Mammary epithelial cell (primary cell): ENCODE measurements around the gene NXF1.

Experiments used
- EZH2 ChIP-seq: IDR thresholded peaks from 2 replicates; pipeline ENCODE4 v1.6.1; 2012; ENCODE audit warnings: low read length, inconsistent platforms, borderline replicate concordance
- TF ChIP-seq, protein P1 (sequence below), 2 donors: IDR thresholded peaks in 1 of 2; conservative IDR thresholded peaks in 1 of 2; 2 replicates each; pipeline ENCODE4 v1.5.1; 2011 to 2012; ENCODE audit warnings: inconsistent platforms in 2 of 2, low read length in 2 of 2, mild to moderate bottlenecking in 2 of 2, control low read depth in 1 of 2, low read depth in 1 of 2; ENCODE audit not compliant: insufficient read depth in 1 of 2; ENCODE audit errors: extremely low read depth in 1 of 2

DNA sequence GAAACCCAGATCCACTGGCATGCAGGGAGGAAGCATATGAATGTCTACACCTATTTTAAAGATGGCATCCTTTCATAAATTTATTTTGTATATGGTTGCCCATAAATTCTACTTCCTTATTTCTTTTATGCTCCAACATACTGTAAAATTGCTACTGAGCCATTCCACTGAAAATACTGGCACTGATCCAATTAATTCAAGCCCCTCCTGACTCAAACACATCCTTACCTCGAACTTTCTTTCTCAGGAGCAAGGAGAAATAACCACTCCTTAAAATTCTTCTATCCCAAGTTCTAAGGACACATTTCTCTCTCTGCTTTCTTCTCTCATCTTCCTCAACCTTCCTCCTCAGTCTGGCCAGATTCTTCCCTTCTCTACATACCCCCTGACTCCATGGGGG is 5.5 kb upstream of the NXF1 start:
- TF ChIP-seq EZH2, result no peak
- TF ChIP-seq, protein P1, sequence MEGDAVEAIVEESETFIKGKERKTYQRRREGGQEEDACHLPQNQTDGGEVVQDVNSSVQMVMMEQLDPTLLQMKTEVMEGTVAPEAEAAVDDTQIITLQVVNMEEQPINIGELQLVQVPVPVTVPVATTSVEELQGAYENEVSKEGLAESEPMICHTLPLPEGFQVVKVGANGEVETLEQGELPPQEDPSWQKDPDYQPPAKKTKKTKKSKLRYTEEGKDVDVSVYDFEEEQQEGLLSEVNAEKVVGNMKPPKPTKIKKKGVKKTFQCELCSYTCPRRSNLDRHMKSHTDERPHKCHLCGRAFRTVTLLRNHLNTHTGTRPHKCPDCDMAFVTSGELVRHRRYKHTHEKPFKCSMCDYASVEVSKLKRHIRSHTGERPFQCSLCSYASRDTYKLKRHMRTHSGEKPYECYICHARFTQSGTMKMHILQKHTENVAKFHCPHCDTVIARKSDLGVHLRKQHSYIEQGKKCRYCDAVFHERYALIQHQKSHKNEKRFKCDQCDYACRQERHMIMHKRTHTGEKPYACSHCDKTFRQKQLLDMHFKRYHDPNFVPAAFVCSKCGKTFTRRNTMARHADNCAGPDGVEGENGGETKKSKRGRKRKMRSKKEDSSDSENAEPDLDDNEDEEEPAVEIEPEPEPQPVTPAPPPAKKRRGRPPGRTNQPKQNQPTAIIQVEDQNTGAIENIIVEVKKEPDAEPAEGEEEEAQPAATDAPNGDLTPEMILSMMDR (conservative IDR thresholded peaks at IDR 0.05 in 1 of 2, IDR thresholded peaks at IDR 0.05 in 1 of 2; ENCODE audit: extremely low read depth in 1 of 2, insufficient read depth in 1 of 2, low read depth in 1 of 2, low read length in 2 of 2), result no peak
